ENCODE results near the gene NFATC3.

The NFATC3 gene

DNA sequence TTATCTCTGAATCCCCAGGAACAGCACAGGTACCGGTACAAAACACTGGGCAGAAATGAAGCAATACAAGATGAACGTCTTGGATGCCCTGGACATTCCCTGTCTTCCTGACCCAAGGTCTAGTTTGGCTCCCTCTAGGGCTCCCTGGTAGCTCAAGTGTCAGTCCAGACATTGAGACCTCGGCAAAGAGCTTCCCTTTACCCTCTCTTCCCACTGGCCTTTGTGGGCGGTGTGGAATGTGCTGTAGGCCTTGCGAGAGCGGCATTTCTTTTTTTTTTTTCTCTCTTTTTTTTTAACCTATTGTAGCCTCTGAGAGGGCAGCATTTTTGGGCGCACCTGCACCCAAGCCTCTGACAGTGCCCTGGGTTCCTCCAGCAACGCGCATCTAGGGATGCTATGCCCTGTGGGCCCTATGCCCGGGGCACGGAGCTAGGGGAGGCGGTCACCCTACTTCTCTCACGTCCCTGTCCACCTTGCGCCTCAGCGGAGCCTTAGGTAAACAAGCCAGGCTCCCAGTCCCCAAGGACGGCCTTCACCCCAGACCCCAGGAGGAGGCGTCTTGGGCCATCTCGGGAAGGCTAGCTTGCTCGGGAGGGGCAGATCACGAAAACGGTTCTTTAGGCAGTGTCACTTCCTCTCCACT, 1.2 kb upstream of the NFATC3 start:
- TF ChIP-seq, protein P1, sequence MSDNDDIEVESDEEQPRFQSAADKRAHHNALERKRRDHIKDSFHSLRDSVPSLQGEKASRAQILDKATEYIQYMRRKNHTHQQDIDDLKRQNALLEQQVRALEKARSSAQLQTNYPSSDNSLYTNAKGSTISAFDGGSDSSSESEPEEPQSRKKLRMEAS (IDR thresholded peaks at IDR 0.05; ENCODE audit: low read depth, low read length): no peak
- TF ChIP-seq, protein P2, sequence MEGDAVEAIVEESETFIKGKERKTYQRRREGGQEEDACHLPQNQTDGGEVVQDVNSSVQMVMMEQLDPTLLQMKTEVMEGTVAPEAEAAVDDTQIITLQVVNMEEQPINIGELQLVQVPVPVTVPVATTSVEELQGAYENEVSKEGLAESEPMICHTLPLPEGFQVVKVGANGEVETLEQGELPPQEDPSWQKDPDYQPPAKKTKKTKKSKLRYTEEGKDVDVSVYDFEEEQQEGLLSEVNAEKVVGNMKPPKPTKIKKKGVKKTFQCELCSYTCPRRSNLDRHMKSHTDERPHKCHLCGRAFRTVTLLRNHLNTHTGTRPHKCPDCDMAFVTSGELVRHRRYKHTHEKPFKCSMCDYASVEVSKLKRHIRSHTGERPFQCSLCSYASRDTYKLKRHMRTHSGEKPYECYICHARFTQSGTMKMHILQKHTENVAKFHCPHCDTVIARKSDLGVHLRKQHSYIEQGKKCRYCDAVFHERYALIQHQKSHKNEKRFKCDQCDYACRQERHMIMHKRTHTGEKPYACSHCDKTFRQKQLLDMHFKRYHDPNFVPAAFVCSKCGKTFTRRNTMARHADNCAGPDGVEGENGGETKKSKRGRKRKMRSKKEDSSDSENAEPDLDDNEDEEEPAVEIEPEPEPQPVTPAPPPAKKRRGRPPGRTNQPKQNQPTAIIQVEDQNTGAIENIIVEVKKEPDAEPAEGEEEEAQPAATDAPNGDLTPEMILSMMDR (IDR thresholded peaks at IDR 0.05; ENCODE audit: low read depth, low read length): no peak
- no peak for TF ChIP-seq POLR2A (IDR thresholded peaks at IDR 0.05; ENCODE audit: extremely low read depth, insufficient read length)
- no peak for TF ChIP-seq MYC (IDR thresholded peaks at IDR 0.05; ENCODE audit: low read depth, low read length)

DNA sequence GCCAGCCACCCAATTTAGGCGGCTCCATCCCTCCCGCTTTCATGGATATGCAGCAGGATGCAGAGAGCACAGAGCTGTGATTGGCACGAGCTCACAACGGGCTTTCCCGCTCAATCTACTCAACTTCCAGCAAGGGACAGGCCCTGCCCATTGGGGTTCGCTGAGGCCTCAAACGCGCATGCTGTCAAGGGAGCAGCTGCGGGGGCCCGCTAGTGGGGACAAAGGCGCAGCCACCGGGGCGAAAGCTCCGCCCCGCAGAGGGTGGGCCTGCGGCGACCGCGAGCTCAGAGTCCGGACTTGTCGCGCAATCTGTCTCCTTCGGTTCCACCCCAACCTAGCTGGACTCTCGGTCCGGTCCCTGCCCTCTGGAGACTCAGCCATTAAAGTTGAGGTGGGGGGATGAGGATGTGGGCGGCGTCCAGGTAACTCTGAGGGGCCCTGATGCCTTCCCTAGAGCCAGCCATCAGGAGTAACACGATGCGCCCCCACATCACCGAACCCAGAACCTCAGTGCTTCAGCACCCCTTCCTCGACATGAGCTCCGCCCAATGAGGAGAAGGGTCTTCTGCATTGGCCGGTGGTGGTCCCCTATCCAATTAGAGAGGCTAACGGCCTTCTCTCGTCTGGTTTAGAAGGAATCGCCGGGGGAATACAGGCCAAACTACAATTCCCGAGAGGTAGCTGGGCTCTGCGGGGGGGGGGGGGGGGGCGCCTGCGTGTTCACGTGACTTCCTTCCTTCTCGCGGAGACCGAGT, 489 bp upstream of the NFATC3 start:
- TF ChIP-seq, protein P2 (IDR thresholded peaks at IDR 0.05; ENCODE audit: low read depth, low read length): peak; percentile 10
- TF ChIP-seq, protein P1 (IDR thresholded peaks at IDR 0.05; ENCODE audit: low read depth, low read length): peak; percentile 84
- TF ChIP-seq POLR2A (IDR thresholded peaks at IDR 0.05; ENCODE audit: extremely low read depth, insufficient read length) (peak; percentile 86), MYC (IDR thresholded peaks at IDR 0.05; ENCODE audit: low read depth, low read length) (peak; percentile 80)
- peak; percentile 98 for DNase-seq (ENCODE audit: low read depth)
- peak overlapping the region; percentile 74 for H3K4me3 ChIP-seq (ENCODE audit: low read depth, low read length)

More for the DNA sequence above, 1.2 kb upstream of the NFATC3 start:
- DNase-seq (ENCODE audit: low read depth): peak; percentile 37
- peak overlapping the region; percentile 74 for H3K4me3 ChIP-seq (ENCODE audit: low read depth, low read length)

DNA sequence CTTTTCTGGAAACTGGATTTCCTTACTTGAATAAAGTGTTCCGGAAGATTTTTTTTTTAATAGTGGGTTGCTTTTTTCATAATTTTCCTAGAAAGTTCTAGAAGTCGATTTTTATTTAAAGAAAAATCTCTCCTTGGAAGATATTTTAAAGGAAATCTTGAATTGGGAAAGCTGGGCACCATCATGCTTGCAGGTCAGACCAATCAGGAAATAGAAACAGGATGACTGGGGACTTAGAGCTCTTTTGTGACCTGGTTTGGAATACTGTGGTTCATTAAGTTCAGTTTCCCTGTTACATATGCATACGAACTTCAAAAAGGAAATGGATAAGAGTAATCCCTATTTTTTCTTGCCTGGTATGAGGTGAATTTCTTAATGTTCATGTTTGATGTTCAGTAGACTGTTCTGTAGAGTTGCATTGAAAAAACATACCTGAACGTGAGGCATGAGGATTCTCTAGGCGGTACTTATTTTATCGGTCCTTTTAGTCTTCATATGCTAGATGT, 1.2 kb downstream of the NFATC3 start:
- TF ChIP-seq, protein P2 (IDR thresholded peaks at IDR 0.05; ENCODE audit: low read depth, low read length): no peak
- TF ChIP-seq, protein P1 (IDR thresholded peaks at IDR 0.05; ENCODE audit: low read depth, low read length): no peak
- TF ChIP-seq POLR2A (IDR thresholded peaks at IDR 0.05; ENCODE audit: extremely low read depth, insufficient read length): no peak
- no peak for TF ChIP-seq MYC (IDR thresholded peaks at IDR 0.05; ENCODE audit: low read depth, low read length)
- peak; percentile 56 for DNase-seq (ENCODE audit: low read depth)
- peak overlapping the region; percentile 90 for H3K4me3 ChIP-seq (ENCODE audit: low read depth, low read length)

DNA sequence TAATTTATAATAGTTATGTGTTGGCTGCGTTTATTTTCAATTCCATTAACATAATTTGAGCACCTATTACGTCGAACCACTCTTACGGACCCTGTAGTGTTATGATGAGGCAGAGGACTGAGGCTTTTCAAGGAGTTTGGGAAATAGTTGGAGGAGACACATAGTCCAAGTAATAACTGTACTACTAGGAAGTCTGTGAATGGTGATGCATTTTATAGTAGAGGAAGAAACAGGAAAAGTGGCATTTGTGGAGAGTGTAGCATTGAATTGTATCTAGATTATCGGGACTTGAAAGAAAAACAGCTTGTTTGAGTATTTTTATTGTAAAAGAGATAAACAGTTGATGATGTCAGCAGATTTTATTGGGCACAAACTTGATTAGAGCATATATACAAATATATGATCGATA, 1.7 kb downstream of the NFATC3 start:
- peak overlapping the region; percentile 90 for H3K4me3 ChIP-seq (ENCODE audit: low read depth, low read length)
- TF ChIP-seq, protein P2 (IDR thresholded peaks at IDR 0.05; ENCODE audit: low read depth, low read length): no peak
- no peak for TF ChIP-seq POLR2A (IDR thresholded peaks at IDR 0.05; ENCODE audit: extremely low read depth, insufficient read length)
- TF ChIP-seq MYC (IDR thresholded peaks at IDR 0.05; ENCODE audit: low read depth, low read length): no peak
- TF ChIP-seq, protein P1 (IDR thresholded peaks at IDR 0.05; ENCODE audit: low read depth, low read length): no peak
- no peak for DNase-seq (ENCODE audit: low read depth)

DNA sequence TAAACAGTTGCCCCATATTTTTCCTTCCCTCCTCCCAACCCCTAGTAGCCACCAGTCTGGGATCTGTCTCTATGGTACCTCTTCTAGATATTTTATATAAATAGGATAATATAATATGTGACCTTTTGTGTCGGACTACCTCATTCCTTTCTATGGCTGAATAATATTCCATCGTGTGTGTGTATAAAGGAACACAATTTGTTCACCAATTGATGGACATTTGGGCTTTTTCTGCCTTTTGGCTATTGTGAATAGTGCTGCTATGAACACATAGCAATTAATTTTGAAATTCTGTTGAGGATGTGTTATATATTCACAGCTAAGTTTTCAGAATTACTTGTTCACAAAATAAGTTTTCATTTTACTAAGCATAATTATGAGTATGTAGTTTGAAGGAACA, 2.5 kb downstream of the NFATC3 start:
- TF ChIP-seq POLR2A (IDR thresholded peaks at IDR 0.05; ENCODE audit: extremely low read depth, insufficient read length) (no peak), MYC (IDR thresholded peaks at IDR 0.05; ENCODE audit: low read depth, low read length) (no peak)
- TF ChIP-seq, protein P1 (IDR thresholded peaks at IDR 0.05; ENCODE audit: low read depth, low read length): no peak
- TF ChIP-seq, protein P2 (IDR thresholded peaks at IDR 0.05; ENCODE audit: low read depth, low read length): no peak
- DNase-seq (ENCODE audit: low read depth): no peak
- peak overlapping the region; percentile 90 for H3K4me3 ChIP-seq (ENCODE audit: low read depth, low read length)
